Activated naive CD4-positive, alpha-beta T cell treated with anti-CD3 and anti-CD28 coated beads, Interleukin-2, amount 50 U/mL, for 72 hours (primary cell): Measurements from ENCODE around the gene SLC49A4. TPM values are rescaled to one million over a fixed set of nuclear protein-coding genes. Genes with fewer than 3 reads are reported as not detected.
"Not testable (repeated sequence)": the region's sequence is repeated elsewhere in the genome, so short reads cannot be mapped to it uniquely, and the experiment has no call there.

Experiments used
- ATAC-seq, 2 donors: fragments of 150-1000 bp; cut with Tn5 transposase; 2 replicates each; pipeline ENCODE4 v1.10.0; 2021; ENCODE audit warnings: mild to moderate bottlenecking in 2 of 2, moderate library complexity in 2 of 2
- DNase-seq, 2 donors: peaks; one replicate each; pipeline ENCODE4 v3.0.0; 2021 to 2022; ENCODE audit warnings: low spot score in 2 of 2
- H3K27ac Mint-ChIP-seq, 2 donors: one replicate each; pipeline ENCODE4 v1.8.0; 2022; ENCODE audit warnings: mild to moderate bottlenecking in 2 of 2, mixed read lengths in 2 of 2
- H3K36me3 Mint-ChIP-seq, 2 donors: one replicate each; pipeline ENCODE4 v1.8.0; 2022; ENCODE audit warnings: mixed read lengths in 2 of 2
- H3K9me3 Mint-ChIP-seq, 2 donors: one replicate each; pipeline ENCODE4 v1.8.0; 2022; ENCODE audit warnings: mixed read lengths in 2 of 2
- total RNA-seq, 2 donors: library from RNA; stranded (reverse); gene quantifications; one replicate each; pipeline ENCODE4 v1.2.3, GENCODE V29; 2022

Gene SLC49A4
- 1 to 10 TPM; 1.3 to 1.8 TPM for total RNA-seq

- H3K27ac Mint-ChIP-seq: peak within 1 kb of the TSS in 1 of 2 donors; percentile 91
- DNase-seq: peak; percentile 73 to 86
Observed at GRCh38 chr3:122794779-122795673, at the start of gene SLC49A4. Gene SLC49A4, plus strand, starts transcription at chr3:122795069. Its CDS starts 124 bp downstream, at chr3:122795193.

GRCh38 chr3:122745369-122746021, 49.4 kb upstream of the SLC49A4 start:
- Mint-ChIP-seq H3K27ac (no peak overlapping the region), H3K9me3 (no peaks in the 10 kb centered on the region)
- ATAC-seq: peak in 1 of 2 donors; percentile 33

More at GRCh38 chr3:122794779-122795673, at the start of gene SLC49A4:
- peak; percentile 73 to 78 for ATAC-seq
- Mint-ChIP-seq H3K36me3 (peaks cover 0 to 7% of the 10 kb centered on the region in 2 donors), H3K9me3 (no peaks in the 10 kb centered on the region)

GRCh38 chr3:122747295-122747694, 47.6 kb upstream of the SLC49A4 start:
- H3K9me3 Mint-ChIP-seq, H3K27ac Mint-ChIP-seq, DNase-seq, ATAC-seq, H3K36me3 Mint-ChIP-seq: not testable (repeated sequence)

More at GRCh38 chr3:122745369-122746021, 49.4 kb upstream of the SLC49A4 start:
- peaks cover 12 to 16% of the 10 kb centered on the region in 2 donors for H3K36me3 Mint-ChIP-seq
- DNase-seq: no peak

GRCh38 chr3:122748347-122748746, 46.5 kb upstream of the SLC49A4 start:
- ATAC-seq (no peak), DNase-seq (no peak)
- no peaks in the 10 kb centered on the region for H3K9me3 Mint-ChIP-seq
- peaks cover 3 to 10% of the 10 kb centered on the region in 2 donors for H3K36me3 Mint-ChIP-seq
- H3K27ac Mint-ChIP-seq: peak overlapping the region in 1 of 2 donors; percentile 25

- DNase-seq (peak in 1 of 2 donors; percentile 23), ATAC-seq (peak; percentile 70 to 79)
- Mint-ChIP-seq H3K27ac (no peak overlapping the region), H3K9me3 (no peaks in the 10 kb centered on the region), H3K36me3 (no peaks in the 10 kb centered on the region)
Observed at GRCh38 chr3:122754929-122755328, 39.9 kb upstream of the SLC49A4 start.

GRCh38 chr3:122755491-122755890, 39.4 kb upstream of the SLC49A4 start:
- Mint-ChIP-seq H3K9me3 (no peaks in the 10 kb centered on the region), H3K36me3 (no peaks in the 10 kb centered on the region), H3K27ac (no peak overlapping the region)
- ATAC-seq (no peak), DNase-seq (no peak)

- DNase-seq (no peak), ATAC-seq (no peak)
- H3K36me3 Mint-ChIP-seq: no peaks in the 10 kb centered on the region
- no peak overlapping the region for H3K27ac Mint-ChIP-seq
- H3K9me3 Mint-ChIP-seq: no peaks in the 10 kb centered on the region
Observed at GRCh38 chr3:122758877-122759560, 35.9 kb upstream of the SLC49A4 start.

GRCh38 chr3:122760453-122761271, 34.2 kb upstream of the SLC49A4 start:
- no peak for ATAC-seq

GRCh38 chr3:122766430-122766829, 28.4 kb upstream of the SLC49A4 start:
- DNase-seq (no peak), ATAC-seq (no peak)
- Mint-ChIP-seq H3K36me3 (no peaks in the 10 kb centered on the region), H3K27ac (no peak overlapping the region), H3K9me3 (no peaks in the 10 kb centered on the region)

More at GRCh38 chr3:122760453-122761271, 34.2 kb upstream of the SLC49A4 start:
- H3K9me3 Mint-ChIP-seq: no peaks in the 10 kb centered on the region
- DNase-seq: no peak
- H3K36me3 Mint-ChIP-seq: no peaks in the 10 kb centered on the region
- no peak overlapping the region for H3K27ac Mint-ChIP-seq

GRCh38 chr3:122767540-122768372, 27.1 kb upstream of the SLC49A4 start:
- H3K27ac Mint-ChIP-seq: no peak overlapping the region
- no peak for ATAC-seq

GRCh38 chr3:122770521-122771202, 24.2 kb upstream of the SLC49A4 start:
- no peak for ATAC-seq
- no peaks in the 10 kb centered on the region for H3K36me3 Mint-ChIP-seq
- no peak for DNase-seq
- no peak overlapping the region for H3K27ac Mint-ChIP-seq
- no peaks in the 10 kb centered on the region for H3K9me3 Mint-ChIP-seq

More at GRCh38 chr3:122767540-122768372, 27.1 kb upstream of the SLC49A4 start:
- DNase-seq: no peak
- Mint-ChIP-seq H3K36me3 (no peaks in the 10 kb centered on the region), H3K9me3 (no peaks in the 10 kb centered on the region)

- no peak for ATAC-seq
- Mint-ChIP-seq H3K9me3 (no peaks in the 10 kb centered on the region), H3K36me3 (no peaks in the 10 kb centered on the region), H3K27ac (no peak overlapping the region)
- no peak for DNase-seq
Observed at GRCh38 chr3:122772827-122773226, 22.0 kb upstream of the SLC49A4 start.

GRCh38 chr3:122773944-122774509, 20.8 kb upstream of the SLC49A4 start:
- DNase-seq (no peak), ATAC-seq (no peak)
- no peaks in the 10 kb centered on the region for H3K9me3 Mint-ChIP-seq
- no peak overlapping the region for H3K27ac Mint-ChIP-seq
- no peaks in the 10 kb centered on the region for H3K36me3 Mint-ChIP-seq

- H3K36me3 Mint-ChIP-seq: no peaks in the 10 kb centered on the region
- ATAC-seq (peak; percentile 37 to 80), DNase-seq (no peak)
- H3K27ac Mint-ChIP-seq: no peak overlapping the region
- no peaks in the 10 kb centered on the region for H3K9me3 Mint-ChIP-seq
Observed at GRCh38 chr3:122774564-122774963, 20.3 kb upstream of the SLC49A4 start.
